Mucosa of stomach (tissue), 1 donor: ENCODE data around the gene OTUD5.
"Not testable (repeated sequence)": the region's sequence is repeated elsewhere in the genome, so short reads cannot be mapped to it uniquely, and the experiment has no call there.

Experiments
- H3K27me3 ChIP-seq: one replicate; pipeline ENCODE4 v1.7.0; 2013; ENCODE audit warnings: mild to moderate bottlenecking, low read length; ENCODE audit not compliant: control insufficient read depth, insufficient read depth
- H3K36me3 ChIP-seq: one replicate; pipeline ENCODE4 v1.7.0; 2013; ENCODE audit warnings: low read length; ENCODE audit not compliant: control insufficient read depth, insufficient read depth
- H3K4me1 ChIP-seq: one replicate; pipeline ENCODE4 v1.7.0; 2013; ENCODE audit warnings: mild to moderate bottlenecking, low read length; ENCODE audit not compliant: control insufficient read depth, insufficient read depth
- H3K4me3 ChIP-seq: one replicate; pipeline ENCODE4 v1.7.0; 2013; ENCODE audit warnings: low read length
- H3K9ac ChIP-seq: one replicate; pipeline ENCODE4 v1.7.0; 2013; ENCODE audit warnings: mild to moderate bottlenecking, low read length, moderate library complexity
- H3K9me3 ChIP-seq: one replicate; pipeline ENCODE4 v1.7.0; 2013; ENCODE audit warnings: mild to moderate bottlenecking, low read length, moderate library complexity; ENCODE audit not compliant: control insufficient read depth
- donor health status: Pancreatic carcinoma.

Gene OTUD5

DNA sequence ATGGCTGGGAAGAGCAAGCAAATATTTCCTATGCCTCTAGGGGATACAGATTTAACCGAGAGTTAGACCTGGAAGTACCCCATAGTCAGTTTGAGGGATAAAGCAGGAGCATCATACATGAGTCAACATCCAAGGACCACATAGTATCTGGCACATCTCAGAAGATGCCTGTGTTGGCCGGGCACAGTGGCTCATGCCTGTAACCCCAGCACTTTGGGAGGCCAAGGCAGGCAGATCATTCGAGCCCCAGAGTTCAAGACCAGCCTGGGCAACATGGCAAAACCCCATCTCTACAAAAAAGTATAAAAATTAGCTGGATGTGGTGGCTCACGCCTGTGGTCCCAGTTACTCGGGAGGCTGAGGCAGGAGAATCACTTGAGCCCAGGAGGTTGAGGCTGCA lies 70.8 kb downstream of the OTUD5 start:
- H3K9me3 ChIP-seq, H3K4me3 ChIP-seq, H3K9ac ChIP-seq, H3K4me1 ChIP-seq, H3K27me3 ChIP-seq, H3K36me3 ChIP-seq: not testable (repeated sequence)

DNA sequence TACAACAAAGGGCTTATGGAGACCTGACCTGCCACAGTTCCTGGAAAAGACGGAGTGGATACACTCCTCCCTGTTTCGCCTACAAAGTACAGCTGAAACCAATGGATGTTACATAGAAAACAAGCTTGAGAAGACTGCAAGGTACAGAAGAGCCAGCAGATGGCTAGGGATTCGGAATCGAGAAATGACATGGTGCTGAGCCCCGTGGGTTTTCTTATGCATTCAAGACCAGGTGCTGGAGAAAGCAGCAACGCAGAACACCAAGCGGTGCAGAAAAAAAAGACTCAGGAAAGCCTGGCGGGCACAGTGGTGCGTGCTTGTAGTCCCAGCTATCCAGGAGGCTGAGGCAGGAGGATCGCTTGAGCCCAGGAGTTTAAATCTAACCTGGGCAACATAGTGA lies 73.7 kb downstream of the OTUD5 start:
- H3K36me3 ChIP-seq: no peaks in the 10 kb centered on the region
- no peaks in the 10 kb centered on the region for H3K4me1 ChIP-seq
- H3K9ac ChIP-seq: no peak overlapping the region
- H3K27me3 ChIP-seq: no peaks in the 10 kb centered on the region
- H3K9me3 ChIP-seq: no peaks in the 10 kb centered on the region
- H3K4me3 ChIP-seq: no peak overlapping the region

DNA sequence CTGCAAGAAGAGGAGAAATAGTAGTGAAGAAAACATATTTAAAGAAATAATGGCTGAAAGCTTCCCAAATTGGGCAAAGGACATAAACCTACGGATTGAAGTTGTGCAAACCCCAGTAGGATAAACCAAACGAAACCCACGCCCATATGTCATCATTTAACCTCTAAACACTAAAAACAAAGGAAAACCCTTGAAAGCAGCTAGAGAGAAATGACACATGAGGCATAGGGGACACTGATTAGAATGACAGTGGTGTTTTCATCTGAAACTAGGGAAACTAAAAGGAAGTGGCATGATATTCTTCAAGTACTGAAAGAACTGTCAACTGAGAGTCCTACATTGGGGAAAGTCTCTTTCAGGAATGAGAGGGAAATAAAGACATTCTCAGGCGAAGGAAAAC lies 80.5 kb downstream of the OTUD5 start:
- not testable (repeated sequence) for H3K9ac ChIP-seq, H3K27me3 ChIP-seq, H3K4me1 ChIP-seq, H3K9me3 ChIP-seq, H3K4me3 ChIP-seq, H3K36me3 ChIP-seq
